ENCODE measurements around the gene ITK.
"Not testable (repeated sequence)": the region's sequence is repeated elsewhere in the genome, so short reads cannot be mapped to it uniquely, and the experiment has no call there.

ITK gene

GRCh38 chr5:157203417-157203816 is 22.8 kb downstream of the ITK start:
- Histone ChIP-seq H4K12ac (ENCODE audit: low read depth, low read length) (no peak overlapping the region), H2BK5ac (ENCODE audit: low read depth, low read length, poor library complexity) (no peak overlapping the region), H3K23ac (ENCODE audit: low read length) (no peak overlapping the region), H3K79me1 (ENCODE audit: low read length) (no peaks in the 10 kb centered on the region), H3K27me3 (ENCODE audit: insufficient read depth, low read length) (no peaks in the 10 kb centered on the region), H2BK120ac (ENCODE audit: insufficient read depth, low read length, poor library complexity) (no peak overlapping the region), H4K91ac (ENCODE audit: low read depth, low read length) (no peak overlapping the region), H3K36me3 (ENCODE audit: control insufficient read depth in 1 of 2, insufficient read depth in 2 of 2, low read length in 2 of 2) (no peaks in the 10 kb centered on the region), H3K4me2 (ENCODE audit: low read length) (no peak overlapping the region), H3K27ac (ENCODE audit: low read depth, low read length) (no peak overlapping the region), H3K14ac (ENCODE audit: low read length) (no peak overlapping the region), H2AK5ac (ENCODE audit: low read length) (no peak overlapping the region), H3K18ac (ENCODE audit: low read length) (no peak overlapping the region), H2AFZ (ENCODE audit: insufficient read depth, low read length, poor library complexity) (no peak overlapping the region), H3K4me1 (ENCODE audit: control insufficient read depth in 1 of 2, insufficient read depth in 2 of 2, low read length in 2 of 2) (no peaks in the 10 kb centered on the region), H3K9ac (ENCODE audit: low read length) (no peak overlapping the region), H2BK12ac (ENCODE audit: low read length) (no peak overlapping the region), H3K9me3 (ENCODE audit: insufficient read depth, low read depth, low read length) (no peaks in the 10 kb centered on the region), H4K8ac (ENCODE audit: low read depth, low read length) (no peak overlapping the region), H3K79me2 (ENCODE audit: control insufficient read depth, insufficient read depth, low read length, poor library complexity) (no peaks in the 10 kb centered on the region), H3K4me3 (ENCODE audit: low read depth, low read length) (no peak overlapping the region), H3K4ac (ENCODE audit: low read depth, low read length) (no peak overlapping the region)
- WGBS (ENCODE audit: extremely low coverage, insufficient coverage, insufficient read length), result no CpG with 5 or more reads among the region's 4 CpGs
- no peak for DNase-seq

GRCh38 chr5:157204765-157205164 is 24.1 kb downstream of the ITK start:
- WGBS (ENCODE audit: extremely low coverage, insufficient coverage, insufficient read length), result no CpG with 5 or more reads among the region's 4 CpGs
- peak in 1 of 2 donors; percentile 1 for DNase-seq
- Histone ChIP-seq H3K27me3 (ENCODE audit: insufficient read depth, low read length) (no peaks in the 10 kb centered on the region), H3K4me1 (ENCODE audit: control insufficient read depth in 1 of 2, insufficient read depth in 2 of 2, low read length in 2 of 2) (no peaks in the 10 kb centered on the region), H3K4me3 (ENCODE audit: low read depth, low read length) (no peak overlapping the region), H3K79me1 (ENCODE audit: low read length) (no peaks in the 10 kb centered on the region), H3K9ac (ENCODE audit: low read length) (no peak overlapping the region), H4K91ac (ENCODE audit: low read depth, low read length) (no peak overlapping the region), H4K8ac (ENCODE audit: low read depth, low read length) (no peak overlapping the region), H3K79me2 (ENCODE audit: control insufficient read depth, insufficient read depth, low read length, poor library complexity) (no peaks in the 10 kb centered on the region), H3K4me2 (ENCODE audit: low read length) (no peak overlapping the region), H2BK5ac (ENCODE audit: low read depth, low read length, poor library complexity) (no peak overlapping the region), H3K4ac (ENCODE audit: low read depth, low read length) (no peak overlapping the region), H4K12ac (ENCODE audit: low read depth, low read length) (no peak overlapping the region), H3K18ac (ENCODE audit: low read length) (no peak overlapping the region), H2AK5ac (ENCODE audit: low read length) (no peak overlapping the region), H3K36me3 (ENCODE audit: control insufficient read depth in 1 of 2, insufficient read depth in 2 of 2, low read length in 2 of 2) (no peaks in the 10 kb centered on the region), H3K23ac (ENCODE audit: low read length) (no peak overlapping the region), H3K9me3 (ENCODE audit: insufficient read depth, low read depth, low read length) (no peaks in the 10 kb centered on the region), H2AFZ (ENCODE audit: insufficient read depth, low read length, poor library complexity) (no peak overlapping the region), H3K14ac (ENCODE audit: low read length) (no peak overlapping the region), H2BK12ac (ENCODE audit: low read length) (no peak overlapping the region), H3K27ac (ENCODE audit: low read depth, low read length) (no peak overlapping the region), H2BK120ac (ENCODE audit: insufficient read depth, low read length, poor library complexity) (no peak overlapping the region)

GRCh38 chr5:157205708-157206107 is 25.1 kb downstream of the ITK start:
- H3K79me1 ChIP-seq (ENCODE audit: low read length), result no peaks in the 10 kb centered on the region
- H3K9ac ChIP-seq (ENCODE audit: low read length), result no peak overlapping the region
- no peak for DNase-seq
- H3K4ac ChIP-seq (ENCODE audit: low read depth, low read length), result no peak overlapping the region
- H2AK5ac ChIP-seq (ENCODE audit: low read length), result no peak overlapping the region
- no peak overlapping the region for H3K4me3 ChIP-seq (ENCODE audit: low read depth, low read length)
- H4K8ac ChIP-seq (ENCODE audit: low read depth, low read length), result no peak overlapping the region
- no peaks in the 10 kb centered on the region for H3K79me2 ChIP-seq (ENCODE audit: control insufficient read depth, insufficient read depth, low read length, poor library complexity)
- no peak overlapping the region for H3K18ac ChIP-seq (ENCODE audit: low read length)
- no peak overlapping the region for H2AFZ ChIP-seq (ENCODE audit: insufficient read depth, low read length, poor library complexity)
- no CpG with 5 or more reads among the region's 6 CpGs for WGBS (ENCODE audit: extremely low coverage, insufficient coverage, insufficient read length)
- no peak overlapping the region for H3K23ac ChIP-seq (ENCODE audit: low read length)
- H3K4me2 ChIP-seq (ENCODE audit: low read length), result no peak overlapping the region
- H3K9me3 ChIP-seq (ENCODE audit: insufficient read depth, low read depth, low read length), result no peaks in the 10 kb centered on the region
- H2BK12ac ChIP-seq (ENCODE audit: low read length), result no peak overlapping the region
- no peak overlapping the region for H4K12ac ChIP-seq (ENCODE audit: low read depth, low read length)
- no peak overlapping the region for H4K91ac ChIP-seq (ENCODE audit: low read depth, low read length)
- H3K4me1 ChIP-seq (ENCODE audit: control insufficient read depth in 1 of 2, insufficient read depth in 2 of 2, low read length in 2 of 2), result no peaks in the 10 kb centered on the region
- H3K27me3 ChIP-seq (ENCODE audit: insufficient read depth, low read length), result no peaks in the 10 kb centered on the region
- no peak overlapping the region for H3K14ac ChIP-seq (ENCODE audit: low read length)
- no peak overlapping the region for H3K27ac ChIP-seq (ENCODE audit: low read depth, low read length)
- H2BK120ac ChIP-seq (ENCODE audit: insufficient read depth, low read length, poor library complexity), result no peak overlapping the region
- no peaks in the 10 kb centered on the region for H3K36me3 ChIP-seq (ENCODE audit: control insufficient read depth in 1 of 2, insufficient read depth in 2 of 2, low read length in 2 of 2)
- H2BK5ac ChIP-seq (ENCODE audit: low read depth, low read length, poor library complexity), result no peak overlapping the region

GRCh38 chr5:157210652-157211051 is 30.0 kb downstream of the ITK start:
- H3K36me3 ChIP-seq (ENCODE audit: control insufficient read depth in 1 of 2, insufficient read depth in 2 of 2, low read length in 2 of 2); H3K79me1 ChIP-seq (ENCODE audit: low read length); H3K27ac ChIP-seq (ENCODE audit: low read depth, low read length); H3K9ac ChIP-seq (ENCODE audit: low read length); H2BK5ac ChIP-seq (ENCODE audit: low read depth, low read length, poor library complexity); H4K12ac ChIP-seq (ENCODE audit: low read depth, low read length); H3K4me1 ChIP-seq (ENCODE audit: control insufficient read depth in 1 of 2, insufficient read depth in 2 of 2, low read length in 2 of 2); H3K27me3 ChIP-seq (ENCODE audit: insufficient read depth, low read length); H3K4me3 ChIP-seq (ENCODE audit: low read depth, low read length); H4K91ac ChIP-seq (ENCODE audit: low read depth, low read length); H3K4me2 ChIP-seq (ENCODE audit: low read length); H3K79me2 ChIP-seq (ENCODE audit: control insufficient read depth, insufficient read depth, low read length, poor library complexity); H3K14ac ChIP-seq (ENCODE audit: low read length); H3K23ac ChIP-seq (ENCODE audit: low read length); H2BK120ac ChIP-seq (ENCODE audit: insufficient read depth, low read length, poor library complexity); H4K8ac ChIP-seq (ENCODE audit: low read depth, low read length); H3K4ac ChIP-seq (ENCODE audit: low read depth, low read length); H2AFZ ChIP-seq (ENCODE audit: insufficient read depth, low read length, poor library complexity); H3K18ac ChIP-seq (ENCODE audit: low read length); H2BK12ac ChIP-seq (ENCODE audit: low read length); H3K9me3 ChIP-seq (ENCODE audit: insufficient read depth, low read depth, low read length); H2AK5ac ChIP-seq (ENCODE audit: low read length): not testable (repeated sequence)
- peak in 1 of 2 donors; percentile 43 for DNase-seq
- no CpG with 5 or more reads among the region's 1 CpG for whole genome bisulfite sequencing (ENCODE audit: extremely low coverage, insufficient coverage, insufficient read length)

Measured in trophoblast cell (in vitro differentiated cells and primary cell).